H9 (cell line): ENCODE results near the gene SEPTIN12. TPM values are rescaled to one million over a fixed set of nuclear protein-coding genes. Genes with fewer than 3 reads are reported as not detected.

Experiments used
- DNase-seq: peaks from one replicate; pipeline ENCODE4 v3.0.0-alpha.2; 2017
- H2AFZ ChIP-seq: one replicate; pipeline ENCODE4 v1.6.1; 2013; ENCODE audit warnings: mild to moderate bottlenecking, low read length, control low read depth, moderate library complexity
- H2AK5ac ChIP-seq: 2 replicates; pipeline ENCODE4 v1.6.1; 2013; ENCODE audit warnings: low read length, control low read depth, mixed read lengths; ENCODE audit not compliant: insufficient read length
- H2BK120ac ChIP-seq: one replicate; pipeline ENCODE4 v1.6.1; 2013; ENCODE audit warnings: low read depth, mild to moderate bottlenecking, low read length, control low read depth, inconsistent platforms; ENCODE audit not compliant: poor library complexity, severe bottlenecking
- H2BK12ac ChIP-seq: 2 replicates; pipeline ENCODE4 v1.6.1; 2013; ENCODE audit warnings: low read length, control low read depth, mixed read lengths, low read depth; ENCODE audit not compliant: insufficient read length
- H2BK15ac ChIP-seq: 2 replicates; pipeline ENCODE4 v1.6.1; 2013; ENCODE audit warnings: low read depth, low read length, control low read depth
- H2BK20ac ChIP-seq: one replicate; pipeline ENCODE4 v1.6.1; 2013; ENCODE audit warnings: low read depth, mild to moderate bottlenecking, low read length, control low read depth, inconsistent platforms; ENCODE audit not compliant: poor library complexity, severe bottlenecking
- H2BK5ac ChIP-seq: 2 replicates; pipeline ENCODE4 v1.6.1; 2013; ENCODE audit warnings: low read length, control low read depth, mixed read lengths; ENCODE audit not compliant: insufficient read length
- H3K14ac ChIP-seq: 2 replicates; pipeline ENCODE4 v1.6.1; 2013; ENCODE audit warnings: low read length, control low read depth; ENCODE audit not compliant: insufficient read depth
- H3K18ac ChIP-seq: 2 replicates; pipeline ENCODE4 v1.6.1; 2013; ENCODE audit warnings: low read depth, mild to moderate bottlenecking, mixed read lengths, low read length, control low read depth; ENCODE audit not compliant: insufficient read length
- H3K23ac ChIP-seq: 2 replicates; pipeline ENCODE4 v1.6.1; 2013; ENCODE audit warnings: low read length, control low read depth, mixed read lengths, low read depth; ENCODE audit not compliant: insufficient read length
- H3K23me2 ChIP-seq: 2 replicates; pipeline ENCODE4 v1.6.1; 2013; ENCODE audit warnings: low read depth, mild to moderate bottlenecking, mixed read lengths, low read length, control low read depth; ENCODE audit not compliant: insufficient read length, poor library complexity, severe bottlenecking
- H3K27ac ChIP-seq: 2 replicates; pipeline ENCODE4 v1.5.1; 2013; ENCODE audit warnings: low read length, control low read depth, mixed read lengths, low read depth; ENCODE audit not compliant: insufficient read length
- H3K27me3 ChIP-seq: 2 replicates; pipeline ENCODE4 v1.6.1; 2013; ENCODE audit warnings: low read length, control low read depth, inconsistent platforms; ENCODE audit not compliant: insufficient read depth
- H3K4ac ChIP-seq: 2 replicates; pipeline ENCODE4 v1.6.1; 2013; ENCODE audit warnings: low read depth, mild to moderate bottlenecking, control low read depth, inconsistent platforms, low read length, moderate library complexity
- H3K4me1 ChIP-seq: 2 replicates; pipeline ENCODE4 v1.6.1; 2013; ENCODE audit warnings: low read length, control low read depth, inconsistent platforms; ENCODE audit not compliant: insufficient read depth
- H3K4me2 ChIP-seq: 2 replicates; pipeline ENCODE4 v1.6.1; 2013; ENCODE audit warnings: low read length, control low read depth, mixed read lengths; ENCODE audit not compliant: insufficient read length, insufficient read depth
- H3K56ac ChIP-seq: 2 replicates; pipeline ENCODE4 v1.6.1; 2013; ENCODE audit warnings: low read depth, mild to moderate bottlenecking, mixed read lengths, low read length, control low read depth; ENCODE audit not compliant: insufficient read length
- H3K79me1 ChIP-seq: 2 replicates; pipeline ENCODE4 v1.6.1; 2013; ENCODE audit warnings: low read depth, mild to moderate bottlenecking, moderate library complexity, low read length, control low read depth, inconsistent platforms; ENCODE audit not compliant: insufficient read depth, poor library complexity, severe bottlenecking
- H3K79me2 ChIP-seq: 2 replicates; pipeline ENCODE4 v1.6.1; 2013; ENCODE audit warnings: low read length, control low read depth, inconsistent platforms; ENCODE audit not compliant: insufficient read depth
- H3K9ac ChIP-seq: 2 replicates; pipeline ENCODE4 v1.6.1; 2013; ENCODE audit warnings: low read length, control low read depth, mixed read lengths; ENCODE audit not compliant: insufficient read length; ENCODE audit errors: extremely low read depth
- H3K9me3 ChIP-seq: one replicate; pipeline ENCODE4 v1.6.1; 2013; ENCODE audit warnings: low read depth, low read length, inconsistent platforms; ENCODE audit not compliant: control insufficient read depth
- H3T11ph ChIP-seq: one replicate; pipeline ENCODE4 v1.6.1; 2013; ENCODE audit warnings: mild to moderate bottlenecking, low read length, control low read depth, inconsistent platforms
- H4K20me1 ChIP-seq: one replicate; pipeline ENCODE4 v1.6.1; 2013; ENCODE audit not compliant: control insufficient read depth, insufficient read length, insufficient read depth
- H4K5ac ChIP-seq: 2 replicates; pipeline ENCODE4 v1.6.1; 2013; ENCODE audit warnings: low read depth, mild to moderate bottlenecking, mixed read lengths, low read length, control low read depth; ENCODE audit not compliant: insufficient read length
- H4K8ac ChIP-seq: replicated peaks from 2 replicates; pipeline ENCODE4 v1.6.1; 2013; ENCODE audit warnings: low read length, control low read depth, mixed read lengths, low read depth; ENCODE audit not compliant: insufficient read length
- H4K91ac ChIP-seq: 2 replicates; pipeline ENCODE4 v1.6.1; 2013; ENCODE audit warnings: low read depth, mild to moderate bottlenecking, moderate library complexity, mixed read lengths, low read length, control low read depth; ENCODE audit not compliant: insufficient read length
- H3K27ac Mint-ChIP-seq, 3 experiments: 2 replicates in 2 of 3; 3 replicates in 1 of 3; pipeline ENCODE4 v1.8.0; 2020 to 2021; ENCODE audit warnings: mixed read lengths in 3 of 3, mild to moderate bottlenecking in 1 of 3, moderate library complexity in 1 of 3
- H3K27me3 Mint-ChIP-seq: 2 replicates; pipeline ENCODE4 v1.8.0; 2021; ENCODE audit warnings: low read depth, mild to moderate bottlenecking, moderate library complexity, mixed read lengths
- H3K36me3 Mint-ChIP-seq, 3 experiments: 2 replicates in 2 of 3; 3 replicates in 1 of 3; pipeline ENCODE4 v1.8.0; 2020 to 2021; ENCODE audit warnings: low read depth in 3 of 3, mixed read lengths in 3 of 3; ENCODE audit not compliant: insufficient read depth in 1 of 3
- H3K4me1 Mint-ChIP-seq, 2 experiments: 2 replicates each; pipeline ENCODE4 v1.8.0; 2020; ENCODE audit warnings: mixed read lengths in 2 of 2
- H3K4me3 Mint-ChIP-seq, 2 experiments: 2 replicates in 1 of 2; 3 replicates in 1 of 2; pipeline ENCODE4 v1.8.0; 2020 to 2021; ENCODE audit warnings: mild to moderate bottlenecking in 2 of 2, mixed read lengths in 2 of 2, moderate library complexity in 1 of 2
- H3K9me3 Mint-ChIP-seq, 2 experiments: 2 replicates in 1 of 2; 3 replicates in 1 of 2; pipeline ENCODE4 v1.8.0; 2020; ENCODE audit warnings: mild to moderate bottlenecking in 2 of 2, mixed read lengths in 2 of 2, moderate library complexity in 1 of 2
- CTCF ChIP-seq: fragments of 200-600 bp; sonication (generic); conservative IDR thresholded peaks from 3 replicates; pipeline ENCODE4 v1.8.0; 2021; ENCODE audit warnings: antibody characterized with exemption, mild to moderate bottlenecking
- WGBS: extraction: QIAGEN DNeasy Blood & Tissue Kit; methylation state at CpG from one replicate; pipeline ENCODE4 v1.1.7; 2013; ENCODE audit warnings: missing lambda C conversion rate, low lambda C conversion rate, mixed read lengths; ENCODE audit not compliant: insufficient read length; ENCODE audit errors: extremely low coverage; 5-methylcytosine and 5-hydroxymethylcytosine counted together
- total RNA-seq: library from RNA; stranded (reverse); gene quantifications from 2 replicates; pipeline ENCODE4 v1.2.1, GENCODE V29; 2021

The SEPTIN12 gene
- total RNA-seq, 1 experiment from 2014 or later = 0.48 TPM

GRCh38 chr16:4775005-4775404 lies 13.1 kb downstream of the SEPTIN12 start:
- no peak overlapping the region for H3K9ac ChIP-seq
- no peaks in the 10 kb centered on the region; the same call in none of the 2 replicates for H3K27me3 Mint-ChIP-seq
- no peaks in the 10 kb centered on the region for H3K9me3 ChIP-seq
- no peak overlapping the region for H3T11ph ChIP-seq
- H3K14ac ChIP-seq = no peak overlapping the region
- no peak overlapping the region for H3K56ac ChIP-seq
- H3K4me3 Mint-ChIP-seq = no peak overlapping the region
- H2BK20ac ChIP-seq = no peak overlapping the region
- H3K4me1 Mint-ChIP-seq = no peaks in the 10 kb centered on the region
- no peak overlapping the region for H3K4me2 ChIP-seq
- no peak overlapping the region for H4K91ac ChIP-seq
- H3K27ac ChIP-seq = no peak overlapping the region
- no peaks in the 10 kb centered on the region for H3K79me2 ChIP-seq
- H2AK5ac ChIP-seq = no peak overlapping the region
- H2BK12ac ChIP-seq = no peak overlapping the region
- TF ChIP-seq CTCF = no peak
- H2AFZ ChIP-seq = no peak overlapping the region
- no peaks in the 10 kb centered on the region for H3K36me3 Mint-ChIP-seq
- no peak overlapping the region for H2BK15ac ChIP-seq
- DNase-seq = no peak
- H3K27ac Mint-ChIP-seq = no peak overlapping the region
- no peaks in the 10 kb centered on the region for H3K4me1 ChIP-seq
- no peak overlapping the region for H3K23ac ChIP-seq
- no peaks in the 10 kb centered on the region for H3K27me3 ChIP-seq
- no peak overlapping the region for H3K4ac ChIP-seq
- no peaks in the 10 kb centered on the region; a peak in 1 of 5 replicates for H3K9me3 Mint-ChIP-seq
- no peak overlapping the region for H4K5ac ChIP-seq
- H2BK120ac ChIP-seq = no peak overlapping the region
- no peak overlapping the region for H4K8ac ChIP-seq
- H2BK5ac ChIP-seq = no peak overlapping the region
- H3K18ac ChIP-seq = no peak overlapping the region
- WGBS = no CpG with 5 or more reads among the region's 13 CpGs
- H4K20me1 ChIP-seq = no peaks in the 10 kb centered on the region
- H3K23me2 ChIP-seq = no peaks in the 10 kb centered on the region
- no peaks in the 10 kb centered on the region for H3K79me1 ChIP-seq
